Measurements from ENCODE around the gene OR6B1. TPM values are rescaled to one million over a fixed set of nuclear protein-coding genes. Genes with fewer than 3 reads are reported as not detected.
A peak's percentile ranks its signal among the peaks of the same experiment; 100 is the strongest.

The OR6B1 gene
- total and polyA plus RNA-seq, 9 of the 15 experiments (the other 6 are each of a cell fraction or from before 2014, with no cell fraction given) = not detected

DNA sequence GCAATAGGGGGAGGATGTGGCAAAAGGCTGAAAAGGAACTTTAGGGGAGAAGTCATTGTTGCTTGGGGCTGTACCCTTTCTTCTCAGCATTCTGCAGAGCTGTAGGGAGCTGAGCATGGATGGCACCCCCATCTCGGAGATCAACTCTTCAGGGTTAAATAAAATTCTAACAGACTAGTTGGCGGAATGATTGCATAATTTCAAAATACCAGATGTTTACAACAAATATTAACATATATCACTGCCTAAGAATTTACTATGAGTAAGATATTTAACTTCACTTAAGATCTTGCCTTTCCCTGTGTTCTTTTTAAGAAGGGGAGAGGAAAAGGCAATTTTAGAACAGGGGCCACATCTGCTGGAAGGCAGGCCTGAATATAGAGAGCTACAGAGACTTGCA, 46.0 kb upstream of the OR6B1 start:
- Histone ChIP-seq H3K27me3 (ENCODE audit: control insufficient read depth in 2 of 2, insufficient read depth in 2 of 2, low read length in 2 of 2) (no peaks in the 10 kb centered on the region; a peak in 2 of 5 replicates), H3K4me1 (replicated peaks in 1 of 2; ENCODE audit: control insufficient read depth in 2 of 2, insufficient read depth in 2 of 2, low read length in 2 of 2) (0 out of 5 replicates have a peak, but pooled peaks cover 0 to 2% of the 10 kb centered on the region in 2 experiments), H4K20me1 (replicated peaks; ENCODE audit: control insufficient read depth, insufficient read depth, low read length) (no peaks in the 10 kb centered on the region), H3K9me3 (replicated peaks; ENCODE audit: control insufficient read depth, insufficient read depth, low read depth, low read length) (no peaks in the 10 kb centered on the region), H2AFZ (ENCODE audit: low read depth, low read length) (no peak overlapping the region), H3K9ac (ENCODE audit: insufficient read depth in 1 of 2, low read depth in 2 of 2, low read length in 2 of 2) (no peak overlapping the region), H3K79me2 (ENCODE audit: control insufficient read depth, insufficient read depth, low read length) (no peaks in the 10 kb centered on the region), H3K27ac (ENCODE audit: extremely low read depth, low read depth, low read length) (no peak overlapping the region), H3K4me3 (no peak overlapping the region), H3K9me1 (ENCODE audit: control insufficient read depth, insufficient read depth, low read length) (no peaks in the 10 kb centered on the region), H3K36me3 (ENCODE audit: control insufficient read depth, insufficient read depth, low read length) (no peaks in the 10 kb centered on the region), H3K4me2 (ENCODE audit: insufficient read depth, low read length) (no peak overlapping the region)
- FAIRE-seq (no peak), DNase-seq (ENCODE audit: extremely low read depth in 1 of 4, low spot score in 3 of 4) (no peak), ATAC-seq (no peak)
- ChIA-PET CTCF (ENCODE audit: low intra/inter-chr PET ratio) (no interaction called here), POLR2A (no interaction called here)
- 9% methylated on average over 2 of the region's 2 CpGs for WGBS (ENCODE audit: insufficient coverage, low coverage, missing lambda C conversion rate)
- BruUV-seq (replicated peaks) = no TSS peak
- in situ Hi-C loops (cut with MboI) (no loop called here), intact Hi-C loops (cut with micrococcal nuclease) (no loop called here)
- TF ChIP-seq CEBPB (tag; IDR thresholded peaks at IDR 0.05) = 0 out of 2 replicates have a peak, but pooled peaks have one; percentile 36
- no peak for TF ChIP-seq CBX5 (IDR thresholded peaks at IDR 0.05; ENCODE audit: borderline replicate concordance, low read depth)
- TF ChIP-seq CCNT2 (IDR thresholded peaks at IDR 0.05; ENCODE audit: borderline replicate concordance, extremely low read depth, insufficient read length, low read depth, low read length) = no peak
- no peak for TF ChIP-seq ZNF785 (CRISPR knock-in tag; IDR thresholded peaks at IDR 0.05)
- no peak for TF ChIP-seq EP300 (IDR thresholded peaks at IDR 0.05; ENCODE audit: low read length)
- no peak for TF ChIP-seq NCOA6 (IDR thresholded peaks at IDR 0.05)

GRCh38 chr7:143954544-143954943, 45.6 kb upstream of the OR6B1 start, which contains the start of gene OR2F1:
OR2F1 (plus strand) TSS chr7:143954844; CDS start chr7:143959971, 5,127 bp downstream.
- Histone ChIP-seq H3K4me1 (replicated peaks in 1 of 2; ENCODE audit: control insufficient read depth in 2 of 2, insufficient read depth in 2 of 2, low read length in 2 of 2) (0 out of 5 replicates have a peak, but pooled peaks cover 0 to 2% of the 10 kb centered on the region in 2 experiments), H3K79me2 (ENCODE audit: control insufficient read depth, insufficient read depth, low read length) (no peaks in the 10 kb centered on the region), H4K20me1 (replicated peaks; ENCODE audit: control insufficient read depth, insufficient read depth, low read length) (no peaks in the 10 kb centered on the region), H2AFZ (ENCODE audit: low read depth, low read length) (no peak within 1 kb of the TSS), H3K4me3 (no peak within 1 kb of the TSS), H3K9ac (ENCODE audit: insufficient read depth in 1 of 2, low read depth in 2 of 2, low read length in 2 of 2) (no peak within 1 kb of the TSS), H3K36me3 (ENCODE audit: control insufficient read depth, insufficient read depth, low read length) (no peaks in the 10 kb centered on the region), H3K27ac (ENCODE audit: extremely low read depth, low read depth, low read length) (no peak within 1 kb of the TSS), H3K9me3 (replicated peaks; ENCODE audit: control insufficient read depth, insufficient read depth, low read depth, low read length) (no peaks in the 10 kb centered on the region), H3K4me2 (ENCODE audit: insufficient read depth, low read length) (no peak within 1 kb of the TSS), H3K9me1 (ENCODE audit: control insufficient read depth, insufficient read depth, low read length) (no peaks in the 10 kb centered on the region), H3K27me3 (ENCODE audit: control insufficient read depth in 2 of 2, insufficient read depth in 2 of 2, low read length in 2 of 2) (no peaks in the 10 kb centered on the region; a peak in 2 of 5 replicates)
- ATAC-seq = no peak
- DNase-seq (ENCODE audit: extremely low read depth in 1 of 4, low spot score in 3 of 4) = no peak
- no TSS peak for BruUV-seq (replicated peaks)
- TF ChIP-seq TFE3 (CRISPR knock-in tag; IDR thresholded peaks at IDR 0.05) (no peak), ERF (CRISPR knock-in tag; IDR thresholded peaks at IDR 0.05) (no peak), MAFG (tag; conservative IDR thresholded peaks at IDR 0.05) (no peak), U2AF2 (optimal IDR thresholded peaks at IDR 0.05; ENCODE audit: low read depth, low read length) (no peak), ESRRA (IDR thresholded peaks at IDR 0.05; ENCODE audit: borderline replicate concordance, low read depth) (no peak), MAFK (IDR thresholded peaks at IDR 0.05; ENCODE audit: low read length) (no peak)
- TF ChIP-seq, protein P1, sequence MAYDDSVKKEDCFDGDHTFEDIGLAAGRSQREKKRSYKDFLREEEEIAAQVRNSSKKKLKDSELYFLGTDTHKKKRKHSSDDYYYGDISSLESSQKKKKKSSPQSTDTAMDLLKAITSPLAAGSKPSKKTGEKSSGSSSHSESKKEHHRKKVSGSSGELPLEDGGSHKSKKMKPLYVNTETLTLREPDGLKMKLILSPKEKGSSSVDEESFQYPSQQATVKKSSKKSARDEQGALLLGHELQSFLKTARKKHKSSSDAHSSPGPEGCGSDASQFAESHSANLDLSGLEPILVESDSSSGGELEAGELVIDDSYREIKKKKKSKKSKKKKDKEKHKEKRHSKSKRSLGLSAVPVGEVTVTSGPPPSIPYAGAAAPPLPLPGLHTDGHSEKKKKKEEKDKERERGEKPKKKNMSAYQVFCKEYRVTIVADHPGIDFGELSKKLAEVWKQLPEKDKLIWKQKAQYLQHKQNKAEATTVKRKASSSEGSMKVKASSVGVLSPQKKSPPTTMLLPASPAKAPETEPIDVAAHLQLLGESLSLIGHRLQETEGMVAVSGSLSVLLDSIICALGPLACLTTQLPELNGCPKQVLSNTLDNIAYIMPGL (CRISPR knock-in tag; IDR thresholded peaks at IDR 0.05) = no peak
- ChIA-PET POLR2A (no interaction called here), CTCF (ENCODE audit: low intra/inter-chr PET ratio) (no interaction called here)
- in situ Hi-C loops (cut with MboI) (no loop called here), intact Hi-C loops (cut with micrococcal nuclease) (no loop called here)
- no peak for FAIRE-seq
- 1% methylated on average over 3 of the region's 3 CpGs for WGBS (ENCODE audit: insufficient coverage, low coverage, missing lambda C conversion rate)
